ENCODE measurements around the gene PLXNB1.

PLXNB1 gene

DNA sequence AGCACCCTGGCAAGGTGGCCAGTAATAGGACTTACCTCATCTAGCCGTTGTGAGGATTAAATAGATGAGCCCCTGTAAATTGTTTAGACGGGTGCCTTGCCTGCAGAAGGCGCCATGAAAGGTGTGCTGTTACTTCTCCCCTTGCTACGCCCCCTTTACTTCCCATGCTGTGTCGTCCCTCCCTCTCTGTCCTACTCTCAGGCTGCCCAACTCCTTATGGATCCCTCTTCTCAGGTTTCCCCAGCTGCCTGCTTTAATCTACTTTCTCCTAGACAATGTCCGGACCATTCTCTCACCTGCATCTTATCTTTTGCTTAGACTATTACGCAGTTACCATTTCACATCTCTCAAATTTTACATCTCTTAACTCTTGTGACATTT, 59.6 kb downstream of the PLXNB1 start:
- no peak for DNase-seq (ENCODE audit: low read depth)

DNA sequence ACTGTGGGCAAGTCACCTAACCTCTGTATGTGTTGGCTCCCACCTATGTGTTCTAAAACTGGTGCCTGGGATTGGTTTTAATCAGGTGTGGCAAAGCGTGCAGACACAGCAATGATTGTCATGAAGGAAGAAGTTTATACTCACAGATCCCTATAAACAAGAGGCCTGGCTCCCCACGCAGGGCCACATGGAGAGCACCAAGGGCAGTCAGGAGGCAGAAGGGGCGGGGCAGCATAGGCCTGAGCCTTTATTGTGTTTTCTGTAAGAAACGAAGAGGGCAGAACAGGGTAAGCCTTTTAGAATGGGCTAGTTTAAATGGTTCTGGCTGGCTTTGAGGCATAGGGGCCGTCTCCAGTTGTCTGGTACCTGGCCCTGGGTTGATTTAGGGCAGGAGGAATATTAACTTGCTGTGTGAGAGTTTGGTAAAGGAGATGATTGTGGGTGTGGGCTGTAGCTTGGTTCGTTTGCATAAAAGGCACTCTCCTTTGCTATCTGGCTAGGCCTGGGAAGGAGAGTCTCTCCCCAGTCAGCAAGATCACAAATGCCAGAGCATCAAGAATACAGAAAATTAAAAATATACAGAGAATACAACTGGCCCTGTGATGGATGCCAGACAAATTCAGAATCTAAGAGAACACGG, 60.1 kb downstream of the PLXNB1 start:
- DNase-seq (ENCODE audit: low read depth), result no peak

DNA sequence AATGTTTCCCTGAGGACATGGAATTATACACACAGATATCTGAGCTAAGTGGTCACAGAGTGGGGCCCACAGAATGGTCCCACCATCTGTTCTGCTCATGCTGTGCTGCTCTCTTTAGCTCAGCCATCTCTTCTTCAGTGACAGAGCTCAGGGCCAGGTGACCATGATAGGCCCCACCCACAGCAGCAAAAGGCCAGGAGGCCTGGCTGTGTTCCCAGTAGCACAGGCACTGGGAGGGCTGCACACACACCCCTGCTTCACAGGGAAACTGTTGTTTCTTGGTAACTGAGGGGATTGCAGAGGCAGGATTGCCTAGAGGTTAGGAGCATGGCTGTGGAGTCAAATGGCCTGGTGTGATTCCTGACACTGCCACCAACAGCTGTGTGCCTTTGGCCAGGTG, 62.7 kb downstream of the PLXNB1 start:
- no peak for DNase-seq (ENCODE audit: low read depth)

DNA sequence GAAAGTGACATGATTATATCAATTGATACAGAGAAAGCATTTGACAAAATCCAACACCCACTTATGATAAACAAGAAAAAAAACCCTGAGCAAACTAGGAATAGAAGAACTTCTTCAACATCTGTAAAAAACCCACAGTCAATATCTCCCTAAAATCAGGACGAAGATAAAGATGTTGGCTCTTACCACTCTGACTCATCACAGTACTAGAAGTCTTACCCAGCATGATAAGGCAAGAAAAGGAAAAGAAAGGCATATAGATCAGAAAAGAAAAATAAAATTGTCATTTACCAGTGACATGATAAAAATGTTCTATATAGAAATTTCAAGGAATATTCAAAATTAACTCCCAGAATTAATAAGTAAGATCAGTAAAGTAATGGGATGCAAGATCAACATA, 65.0 kb downstream of the PLXNB1 start:
- DNase-seq (ENCODE audit: low read depth), result no peak

DNA sequence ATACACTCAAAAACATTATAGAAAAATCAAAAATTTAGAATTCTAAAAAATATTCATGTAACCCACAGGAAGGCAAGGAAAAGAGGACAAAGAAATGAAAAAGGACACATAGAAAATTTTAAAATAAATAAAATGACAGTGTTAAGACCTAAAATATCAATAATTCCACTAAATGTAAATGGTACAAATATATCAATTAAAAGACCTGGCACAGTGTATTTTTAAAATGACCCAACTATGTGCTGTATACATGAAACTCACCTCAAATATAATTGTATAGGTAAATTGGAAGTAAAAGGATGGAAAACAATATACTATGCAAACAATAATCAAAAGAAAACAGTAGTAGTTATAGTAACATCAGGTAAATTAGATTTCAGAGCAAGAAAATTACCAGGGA, 68.0 kb downstream of the PLXNB1 start:
- no peak for DNase-seq (ENCODE audit: low read depth)

DNA sequence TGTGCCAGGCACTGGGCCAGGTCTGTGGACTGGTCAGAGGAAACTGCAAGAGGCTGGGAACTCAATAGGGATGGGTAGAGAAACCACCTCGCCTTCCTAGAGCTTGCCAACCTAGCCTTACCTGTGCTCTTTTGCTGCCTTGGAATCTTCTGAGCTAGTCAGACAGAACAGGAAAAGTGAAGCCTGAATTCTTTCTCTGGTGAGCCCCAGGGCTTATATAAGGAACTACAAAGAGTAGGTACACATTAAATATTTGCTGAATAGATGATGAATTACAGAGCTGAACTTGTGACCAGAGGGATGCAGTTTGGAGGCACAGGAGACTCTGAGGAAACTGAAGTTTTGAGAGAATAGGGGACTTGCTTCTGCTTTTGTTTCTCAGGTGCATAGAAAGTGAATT, 73.5 kb downstream of the PLXNB1 start:
- DNase-seq (ENCODE audit: low read depth), result no peak

DNA sequence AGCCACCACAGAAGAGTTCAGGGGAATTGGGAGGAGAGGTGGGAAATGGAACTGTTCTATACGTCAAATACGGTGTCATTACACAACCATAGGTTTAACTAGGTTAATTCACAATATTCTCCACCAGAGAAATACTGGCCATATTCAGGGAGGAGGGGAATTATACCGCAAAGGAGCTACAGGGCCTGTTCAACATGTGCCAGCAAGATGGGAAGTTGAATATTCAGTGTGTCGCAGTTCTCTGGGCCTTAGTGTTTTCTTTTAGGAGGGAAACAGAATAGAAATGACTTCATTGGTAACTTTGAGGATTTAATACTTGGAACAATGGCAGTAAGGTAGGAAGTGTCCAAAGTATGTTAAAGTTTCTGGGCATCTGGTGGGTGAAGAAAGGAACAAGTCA, 75.9 kb downstream of the PLXNB1 start:
- DNase-seq (ENCODE audit: low read depth), result no peak

All from stromal cell of bone marrow (primary cell).